Lower leg skin (tissue), 4 donors: ENCODE data around the gene FAM118B. TPM values are rescaled to one million over a fixed set of nuclear protein-coding genes. Genes with fewer than 3 reads are reported as not detected.

ENCODE experiments used
- DNase-seq, 2 donors: peaks; one replicate each; pipeline ENCODE4 v3.0.0-alpha.2; 2019; ENCODE audit warnings: low spot score in 2 of 2
- H3K4me3 ChIP-seq: fragments of 200-600 bp; sonication (generic); 2 replicates; pipeline ENCODE4 v1.5.1; 2017; ENCODE audit warnings: mild to moderate bottlenecking, low read depth; ENCODE audit not compliant: poor library complexity, severe bottlenecking
- POLR2A ChIP-seq, 2 donors: fragments of 450-650 bp; IDR thresholded peaks; one replicate each; pipeline ENCODE4 v1.6.1; 2016 to 2017; ENCODE audit warnings: antibody characterized with exemption in 2 of 2, mild to moderate bottlenecking in 1 of 2, moderate library complexity in 1 of 2
- WGBS, 2 donors: methylation state at CpG; one replicate each; pipeline ENCODE4 v1.1.5; 2018; 5-methylcytosine and 5-hydroxymethylcytosine counted together
- intact Hi-C: fragments of 100-400 bp; cut with DNase I; formaldehyde crosslinking; loops from one replicate; pipeline ENCODE4 v1.15.0; 2023; ENCODE audit warnings: low total_unique reads
- total RNA-seq, 4 donors: library from RNA; depleted of rRNA; stranded (reverse); fragments of >200 nt; gene quantifications; one replicate each; pipeline ENCODE4 v1.1.0, GENCODE V29; 2016
- TF ChIP-seq, protein P1 (sequence below), 3 donors: fragments of 450-650 bp; IDR thresholded peaks; one replicate each; pipeline ENCODE4 v1.5.1; 2016; ENCODE audit warnings: antibody characterized with exemption in 3 of 3, mild to moderate bottlenecking in 3 of 3, moderate library complexity in 2 of 3

Gene FAM118B
- total RNA-seq, 4 donors from 2014 or later = 7.3 to 18.9 (median 9.0) TPM

DNA sequence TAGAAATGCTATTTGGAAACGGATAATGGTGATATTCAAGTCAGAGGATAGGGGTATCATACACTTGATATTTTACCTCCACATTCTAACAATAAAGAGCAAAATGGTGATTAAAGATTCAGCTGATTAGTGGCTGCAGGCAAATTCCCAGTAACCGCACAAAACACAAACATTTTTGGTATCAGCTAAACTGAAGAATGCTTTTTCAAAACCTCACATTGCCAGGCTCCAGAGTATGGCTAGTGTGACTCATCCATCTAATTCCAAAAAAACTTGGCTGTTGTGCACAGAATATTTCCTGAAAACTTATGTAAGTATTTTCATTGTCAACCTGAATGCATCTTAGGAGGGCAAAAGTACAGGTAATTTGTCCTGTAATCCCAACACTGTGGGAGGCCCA is 46.2 kb downstream of the FAM118B start:
- DNase-seq = no peak
- intact Hi-C loops = no loop called here
- 74 to 89% methylated on average over 2 of the region's 2 CpGs for WGBS, 2 donors
- TF ChIP-seq, protein P1, sequence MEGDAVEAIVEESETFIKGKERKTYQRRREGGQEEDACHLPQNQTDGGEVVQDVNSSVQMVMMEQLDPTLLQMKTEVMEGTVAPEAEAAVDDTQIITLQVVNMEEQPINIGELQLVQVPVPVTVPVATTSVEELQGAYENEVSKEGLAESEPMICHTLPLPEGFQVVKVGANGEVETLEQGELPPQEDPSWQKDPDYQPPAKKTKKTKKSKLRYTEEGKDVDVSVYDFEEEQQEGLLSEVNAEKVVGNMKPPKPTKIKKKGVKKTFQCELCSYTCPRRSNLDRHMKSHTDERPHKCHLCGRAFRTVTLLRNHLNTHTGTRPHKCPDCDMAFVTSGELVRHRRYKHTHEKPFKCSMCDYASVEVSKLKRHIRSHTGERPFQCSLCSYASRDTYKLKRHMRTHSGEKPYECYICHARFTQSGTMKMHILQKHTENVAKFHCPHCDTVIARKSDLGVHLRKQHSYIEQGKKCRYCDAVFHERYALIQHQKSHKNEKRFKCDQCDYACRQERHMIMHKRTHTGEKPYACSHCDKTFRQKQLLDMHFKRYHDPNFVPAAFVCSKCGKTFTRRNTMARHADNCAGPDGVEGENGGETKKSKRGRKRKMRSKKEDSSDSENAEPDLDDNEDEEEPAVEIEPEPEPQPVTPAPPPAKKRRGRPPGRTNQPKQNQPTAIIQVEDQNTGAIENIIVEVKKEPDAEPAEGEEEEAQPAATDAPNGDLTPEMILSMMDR (IDR thresholded peaks at IDR 0.05) = no peak
- TF ChIP-seq POLR2A (IDR thresholded peaks at IDR 0.05) = no peak
- no peak overlapping the region for H3K4me3 ChIP-seq

DNA sequence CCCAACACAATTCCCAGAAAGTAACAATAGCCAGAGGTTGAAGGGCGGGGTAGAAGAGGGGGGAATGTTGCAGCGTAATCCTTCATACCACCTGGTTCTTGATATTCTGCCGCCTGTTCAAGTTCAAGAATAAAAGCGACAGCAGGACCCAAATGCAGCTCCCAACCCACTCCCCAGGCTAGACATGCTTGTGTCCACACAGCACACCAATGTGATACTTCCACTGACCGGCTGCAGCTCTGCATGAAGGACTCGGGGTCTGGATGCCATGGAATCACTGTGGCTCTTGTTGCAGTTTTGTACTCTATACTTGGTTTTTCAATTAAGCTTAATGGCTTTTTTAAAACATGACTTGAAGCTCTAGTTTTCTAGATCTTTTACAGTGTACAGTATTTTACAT is 50.6 kb downstream of the FAM118B start:
- WGBS, 2 donors = 94% methylated on average over 6 of the region's 6 CpGs
- DNase-seq = no peak
- intact Hi-C loops = no loop called here
- TF ChIP-seq POLR2A (IDR thresholded peaks at IDR 0.05) = no peak
- TF ChIP-seq, protein P1 (IDR thresholded peaks at IDR 0.05) = no peak
- H3K4me3 ChIP-seq = no peak overlapping the region

GRCh38 chr11:126263489-126263888 is 51.9 kb downstream of the FAM118B start:
- H3K4me3 ChIP-seq = no peak overlapping the region
- TF ChIP-seq, protein P1 (IDR thresholded peaks at IDR 0.05) = no peak
- TF ChIP-seq POLR2A (IDR thresholded peaks at IDR 0.05) = no peak
- 80 to 82% methylated on average over 6 of the region's 6 CpGs for WGBS, 2 donors
- intact Hi-C loops = no loop called here
- DNase-seq = no peak

GRCh38 chr11:126265811-126266210 is 54.2 kb downstream of the FAM118B start:
- H3K4me3 ChIP-seq = no peak overlapping the region
- TF ChIP-seq, protein P1 (IDR thresholded peaks at IDR 0.05) = no peak
- TF ChIP-seq POLR2A (IDR thresholded peaks at IDR 0.05) = no peak
- DNase-seq = no peak
- intact Hi-C loops = no loop called here
- WGBS, 2 donors = 75 to 85% methylated on average over 8 of the region's 8 CpGs

- intact Hi-C loops = no loop called here
- peak in 1 of 2 donors; percentile 84 for DNase-seq
- peak overlapping the region; percentile 52 for H3K4me3 ChIP-seq
- WGBS, 2 donors = 42 to 44% methylated on average over 6 of the region's 6 CpGs
- TF ChIP-seq, protein P1 (IDR thresholded peaks at IDR 0.05) = no peak
- no peak for TF ChIP-seq POLR2A (IDR thresholded peaks at IDR 0.05)
These were observed 56.1 kb downstream of the FAM118B start for GRCh38 chr11:126267650-126268049.

DNA sequence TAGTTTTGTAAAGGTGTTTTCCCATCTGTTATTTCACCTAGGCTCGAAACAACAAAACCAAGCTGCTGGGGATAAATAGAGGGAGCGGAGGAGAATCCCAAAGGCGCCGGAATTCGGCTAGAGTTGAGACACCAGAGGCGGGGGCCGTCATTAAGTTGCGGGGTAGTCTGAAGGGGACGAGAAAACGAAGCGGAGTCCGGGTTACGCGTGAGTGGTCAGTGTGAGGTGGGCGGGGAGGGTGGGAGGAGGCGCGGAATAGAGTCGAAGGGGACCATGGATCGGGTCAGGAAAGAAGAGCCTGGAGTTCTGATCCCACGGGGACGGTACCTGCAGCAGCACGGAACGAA is 56.8 kb downstream of the FAM118B start:
- TF ChIP-seq POLR2A (IDR thresholded peaks at IDR 0.05) = no peak
- TF ChIP-seq, protein P1 (IDR thresholded peaks at IDR 0.05) = no peak
- intact Hi-C loops = no loop called here
- peak overlapping the region; percentile 52 for H3K4me3 ChIP-seq
- DNase-seq = no peak
- 0 to 1% methylated on average over 23 of the region's 23 CpGs for WGBS, 2 donors
